Nucleus accumbens (tissue), 56 donors: Measurements from ENCODE around the gene RPS6KB2.

Experiments used
- DNase-seq, 56 donors: peaks; one replicate each; lab custom pipeline; 2025; lab: John Stamatoyannopoulos, UW

Gene RPS6KB2

GRCh38 chr11:67409261-67409666 lies 19.0 kb upstream of the RPS6KB2 start:
- peak in 1 of 56 donors; percentile 45 for DNase-seq

GRCh38 chr11:67409781-67410368 lies 18.4 kb upstream of the RPS6KB2 start:
- DNase-seq: peak in 4 of 56 donors; percentile 56 to 85 (median 70)

GRCh38 chr11:67410369-67410831 lies 17.9 kb upstream of the RPS6KB2 start:
- DNase-seq: peak in 54 of 56 donors; percentile 24 to 94 (median 82)

GRCh38 chr11:67410984-67411784 lies 17.1 kb upstream of the RPS6KB2 start:
- peak in 1 of 56 donors; percentile 61 for DNase-seq

- DNase-seq: peak in 34 of 56 donors; percentile 14 to 80 (median 48)
Measured at GRCh38 chr11:67411785-67412152, 16.5 kb upstream of the RPS6KB2 start.

GRCh38 chr11:67412495-67413179 lies 15.7 kb upstream of the RPS6KB2 start:
- DNase-seq: no peak

- DNase-seq: peak in 3 of 56 donors; percentile 27 to 38 (median 35)
Measured at GRCh38 chr11:67413266-67413849, 14.9 kb upstream of the RPS6KB2 start.

GRCh38 chr11:67415501-67416304 lies 12.6 kb upstream of the RPS6KB2 start, which contains the start of gene CARNS1:
Gene CARNS1, plus strand, starts transcription at chr11:67415678. Its CDS starts 522 bp downstream, at chr11:67416200.
- peak in 39 of 56 donors; percentile 25 to 88 (median 72) for DNase-seq

- peak in 17 of 56 donors; percentile 16 to 56 (median 34) for DNase-seq
Measured at GRCh38 chr11:67416416-67417335, 11.6 kb upstream of the RPS6KB2 start.

GRCh38 chr11:67417425-67417824 lies 10.9 kb upstream of the RPS6KB2 start:
- peak in 1 of 56 donors; percentile 54 for DNase-seq

- peak in 5 of 56 donors; percentile 10 to 43 (median 34) for DNase-seq
Measured at GRCh38 chr11:67418476-67419281, 9.6 kb upstream of the RPS6KB2 start.

GRCh38 chr11:67419325-67420049 lies 8.8 kb upstream of the RPS6KB2 start:
- no peak for DNase-seq

- no peak for DNase-seq
Measured at GRCh38 chr11:67420147-67420645, 8.1 kb upstream of the RPS6KB2 start.

GRCh38 chr11:67420646-67421429 lies 7.5 kb upstream of the RPS6KB2 start:
- peak; percentile 44 to 96 (median 85) for DNase-seq

- DNase-seq: no peak
Measured at GRCh38 chr11:67421430-67422031, 6.8 kb upstream of the RPS6KB2 start.

GRCh38 chr11:67422891-67423290 lies 5.4 kb upstream of the RPS6KB2 start:
- DNase-seq: no peak
